Loucy (cell line): Measurements from ENCODE around the gene LGALS1.

ENCODE experiments used
- CTCF ChIP-seq: fragments of 200-600 bp; sonication (generic); conservative IDR thresholded peaks from 2 replicates; pipeline ENCODE4 v1.5.1; 2014; ENCODE audit warnings: mild to moderate bottlenecking, antibody characterized with exemption, low read length
- EZH2phosphoT487 ChIP-seq: fragments of 200-600 bp; IDR thresholded peaks from 2 replicates; pipeline ENCODE4 v1.6.1; 2018; ENCODE audit warnings: antibody characterized with exemption, mild to moderate bottlenecking, moderate library complexity, borderline replicate concordance

- TF ChIP-seq CTCF = no peak
- no peak for TF ChIP-seq EZH2phosphoT487
These were observed 44.5 kb upstream of the LGALS1 start for GRCh38 chr22:37630839-37631435.
